BJ (cell line): ENCODE results near the gene OR10H2. TPM values are rescaled to one million over a fixed set of nuclear protein-coding genes. Genes with fewer than 3 reads are reported as not detected.
"Not testable (repeated sequence)": the region's sequence is repeated elsewhere in the genome, so short reads cannot be mapped to it uniquely, and the experiment has no call there.

Source experiments
- CTCF ChIA-PET: fragments of 350-600 bp; formaldehyde crosslinking; extraction: SDS; loops from one replicate; lab custom pipeline; 2021; ENCODE audit warnings: antibody characterized with exemption, inconsistent platforms; lab: Yijun Ruan, JAX
- POLR2A ChIA-PET: fragments of 300-600 bp; sonication (Branson Sonifier 250); formaldehyde crosslinking; extraction: SDS; loops from one replicate; lab custom pipeline; 2021; ENCODE audit warnings: antibody characterized with exemption; lab: Charles Lee
- DNase-seq: peaks from one replicate; pipeline ENCODE4 v3.0.0-alpha.2; 2011; ENCODE audit warnings: low read depth
- H3K27me3 ChIP-seq: 2 replicates; pipeline ENCODE4 v1.6.0; 2011; ENCODE audit warnings: low read length; ENCODE audit not compliant: control insufficient read depth, insufficient read depth
- H3K36me3 ChIP-seq: 2 replicates; pipeline ENCODE4 v1.5.1; 2011; ENCODE audit warnings: low read length; ENCODE audit not compliant: control insufficient read depth, insufficient read depth
- H3K4me3 ChIP-seq: 2 replicates; pipeline ENCODE4 v1.5.1; 2011; ENCODE audit warnings: low read depth, mild to moderate bottlenecking, control low read depth, low read length
- polyA plus RNA-seq: library from polyadenylated mRNA; depleted of rRNA; stranded (reverse); fragments of >200 nt; gene quantifications from 2 replicates; pipeline ENCODE4 v1.2.3, GENCODE V29; 2011
- TF ChIP-seq, protein P1 (sequence below): IDR thresholded peaks from 2 replicates; pipeline ENCODE4 v1.5.1; 2011; ENCODE audit warnings: low read depth, mild to moderate bottlenecking, control low read depth, inconsistent platforms, low read length, moderate library complexity; ENCODE audit not compliant: insufficient read depth

The OR10H2 gene
- polyA plus RNA-seq, 1 experiment, result not detected

DNA sequence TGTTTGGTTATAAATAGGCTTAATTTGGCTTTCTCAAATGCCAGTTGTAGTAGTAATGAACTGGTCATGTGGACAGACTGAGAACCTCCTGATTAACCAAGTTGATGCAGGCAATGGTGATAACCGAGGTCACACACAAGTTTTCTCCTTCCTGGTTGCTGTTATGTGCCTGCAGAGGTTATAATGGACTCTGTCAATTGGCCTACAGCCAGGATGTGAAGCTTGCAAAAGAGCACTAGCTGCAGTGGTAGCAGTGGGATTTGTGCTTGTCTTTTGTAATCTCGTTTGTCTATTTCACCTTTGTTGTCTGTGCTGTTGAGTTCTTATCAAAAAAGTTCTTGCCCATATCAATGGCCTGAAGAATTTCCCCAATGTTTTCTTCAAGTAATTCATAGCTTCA, 30.6 kb downstream of the OR10H2 start:
- TF ChIP-seq, protein P1, sequence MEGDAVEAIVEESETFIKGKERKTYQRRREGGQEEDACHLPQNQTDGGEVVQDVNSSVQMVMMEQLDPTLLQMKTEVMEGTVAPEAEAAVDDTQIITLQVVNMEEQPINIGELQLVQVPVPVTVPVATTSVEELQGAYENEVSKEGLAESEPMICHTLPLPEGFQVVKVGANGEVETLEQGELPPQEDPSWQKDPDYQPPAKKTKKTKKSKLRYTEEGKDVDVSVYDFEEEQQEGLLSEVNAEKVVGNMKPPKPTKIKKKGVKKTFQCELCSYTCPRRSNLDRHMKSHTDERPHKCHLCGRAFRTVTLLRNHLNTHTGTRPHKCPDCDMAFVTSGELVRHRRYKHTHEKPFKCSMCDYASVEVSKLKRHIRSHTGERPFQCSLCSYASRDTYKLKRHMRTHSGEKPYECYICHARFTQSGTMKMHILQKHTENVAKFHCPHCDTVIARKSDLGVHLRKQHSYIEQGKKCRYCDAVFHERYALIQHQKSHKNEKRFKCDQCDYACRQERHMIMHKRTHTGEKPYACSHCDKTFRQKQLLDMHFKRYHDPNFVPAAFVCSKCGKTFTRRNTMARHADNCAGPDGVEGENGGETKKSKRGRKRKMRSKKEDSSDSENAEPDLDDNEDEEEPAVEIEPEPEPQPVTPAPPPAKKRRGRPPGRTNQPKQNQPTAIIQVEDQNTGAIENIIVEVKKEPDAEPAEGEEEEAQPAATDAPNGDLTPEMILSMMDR, result no peak
- no peak for DNase-seq
- H3K27me3 ChIP-seq, result no peaks in the 10 kb centered on the region
- ChIA-PET CTCF (no interaction called here), POLR2A (no interaction called here)
- no peak overlapping the region for H3K4me3 ChIP-seq
- no peaks in the 10 kb centered on the region for H3K36me3 ChIP-seq

DNA sequence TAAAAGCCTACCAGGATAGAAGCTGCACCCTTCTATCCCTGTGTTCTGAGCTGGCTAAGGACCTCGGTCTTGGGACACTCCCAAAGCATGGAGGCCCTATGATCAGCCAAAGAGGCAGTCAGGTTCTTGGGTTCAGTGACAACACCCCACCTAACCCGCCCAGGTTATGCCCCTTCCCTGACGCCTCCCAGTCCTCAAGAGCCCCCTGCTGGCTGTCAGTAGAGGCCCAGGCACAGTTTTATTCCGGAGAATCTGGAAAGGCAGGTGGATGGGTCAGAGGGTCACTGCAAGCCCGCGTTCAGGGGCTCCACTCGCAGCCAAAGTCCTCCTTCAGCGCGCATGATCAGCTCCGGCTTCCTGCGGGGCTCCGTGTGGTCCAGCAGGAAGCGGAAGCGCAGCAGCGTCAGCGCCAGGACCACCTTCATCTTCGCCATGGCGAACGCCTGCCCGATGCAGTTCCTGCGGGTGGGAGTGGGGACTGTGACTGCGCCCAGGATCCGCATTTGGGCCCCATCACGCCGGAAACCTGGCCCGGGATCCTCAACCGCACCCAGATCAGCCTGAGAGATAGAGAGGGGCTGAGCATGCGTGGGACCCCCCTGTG, 32.2 kb downstream of the OR10H2 start:
- TF ChIP-seq, protein P1, result no peak
- Histone ChIP-seq H3K4me3 (no peak overlapping the region), H3K36me3 (no peaks in the 10 kb centered on the region), H3K27me3 (no peaks in the 10 kb centered on the region)
- ChIA-PET CTCF (no interaction called here), POLR2A (no interaction called here)
- DNase-seq, result no peak

DNA sequence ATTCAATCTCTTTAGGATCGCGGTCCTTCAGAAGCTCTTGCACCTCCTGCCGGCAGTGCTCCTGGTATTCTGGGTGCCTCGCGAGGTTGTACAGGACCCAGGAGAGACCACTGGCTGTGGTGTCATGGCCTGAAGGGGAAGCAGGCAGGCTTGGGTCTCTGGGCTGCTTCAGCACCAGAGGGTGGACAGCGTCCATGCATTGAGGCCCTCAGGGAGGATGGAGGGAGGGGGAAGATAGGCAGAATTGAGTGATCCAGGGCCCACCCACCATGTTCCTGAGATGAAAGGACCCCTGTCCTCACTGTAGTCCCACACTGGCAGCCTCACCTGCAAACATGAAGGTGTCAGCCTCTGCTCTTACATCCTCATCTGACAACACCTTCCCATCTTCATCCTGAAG, 41.8 kb downstream of the OR10H2 start:
- ChIA-PET POLR2A (no interaction called here), CTCF (no interaction called here)
- Histone ChIP-seq H3K27me3 (no peaks in the 10 kb centered on the region), H3K36me3 (no peaks in the 10 kb centered on the region), H3K4me3 (no peak overlapping the region)
- DNase-seq, result no peak
- TF ChIP-seq, protein P1, result no peak

DNA sequence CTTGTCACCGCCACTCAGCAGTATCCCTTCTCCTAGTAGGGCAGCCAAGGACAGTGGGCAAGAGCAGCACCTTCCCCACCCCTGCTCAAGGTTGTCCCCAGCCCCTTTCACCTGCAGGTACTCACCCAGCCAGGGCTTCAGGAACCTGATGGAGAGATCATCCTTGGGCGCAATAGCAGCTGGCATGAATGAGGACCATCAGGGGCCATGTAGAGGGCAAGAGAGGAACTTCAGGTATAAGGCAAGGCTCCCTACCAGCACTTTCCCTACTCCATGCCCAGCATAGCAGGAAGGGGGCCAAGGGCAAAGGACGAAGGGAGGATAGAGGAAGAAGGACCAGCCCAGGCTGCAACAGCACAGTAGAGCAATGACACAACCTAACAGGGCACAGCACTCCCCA, 46.3 kb downstream of the OR10H2 start:
- DNase-seq, POLR2A ChIA-PET, H3K36me3 ChIP-seq, H3K27me3 ChIP-seq, CTCF ChIA-PET, H3K4me3 ChIP-seq: not testable (repeated sequence)

DNA sequence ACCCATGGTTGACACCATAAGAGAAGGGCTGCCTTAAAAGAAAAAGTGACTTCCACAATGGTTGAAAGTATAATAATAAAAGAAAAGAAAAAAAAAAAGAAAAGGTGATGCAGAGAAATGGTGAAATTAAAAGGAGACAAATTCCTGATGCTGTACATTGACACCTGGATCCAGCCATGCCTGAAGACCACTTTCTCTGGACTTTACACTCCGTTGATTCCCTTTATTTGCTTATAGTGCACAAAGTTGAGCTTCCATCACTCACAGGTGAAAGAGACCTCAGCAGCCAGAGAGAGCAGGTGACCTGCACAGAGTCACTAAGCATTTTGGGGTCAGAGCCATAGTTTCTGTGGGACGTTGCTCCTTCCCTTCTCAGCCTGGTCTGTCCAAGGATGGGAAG, 47.4 kb downstream of the OR10H2 start:
- TF ChIP-seq, protein P1, result no peak
- POLR2A ChIA-PET, result no interaction called here
- Histone ChIP-seq H3K27me3 (no peaks in the 10 kb centered on the region), H3K36me3 (no peaks in the 10 kb centered on the region), H3K4me3 (no peak overlapping the region)
- CTCF ChIA-PET, result no interaction called here
- no peak for DNase-seq

DNA sequence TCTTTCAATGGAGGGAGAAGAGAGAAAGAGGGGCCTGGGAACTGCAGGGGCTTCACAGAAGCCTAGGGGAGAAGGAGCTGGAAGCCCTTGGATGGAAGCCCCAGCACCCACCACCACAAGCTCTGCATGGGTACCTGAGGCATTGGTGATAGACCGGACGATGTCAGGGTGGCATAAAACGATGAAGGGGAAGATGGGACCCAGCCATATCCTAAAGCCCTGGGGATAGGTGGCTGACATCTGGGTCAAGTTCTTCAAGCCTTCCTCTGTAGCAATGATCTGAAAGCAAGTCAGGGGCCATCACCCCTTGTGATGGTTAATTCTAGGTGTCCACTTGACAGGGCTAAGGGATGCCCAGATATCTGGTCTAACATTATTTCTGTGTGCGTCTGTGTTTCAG, 48.4 kb downstream of the OR10H2 start:
- no peaks in the 10 kb centered on the region for H3K27me3 ChIP-seq
- TF ChIP-seq, protein P1, result no peak
- POLR2A ChIA-PET, result no interaction called here
- no peak for DNase-seq
- H3K4me3 ChIP-seq, result no peak overlapping the region
- H3K36me3 ChIP-seq, result no peaks in the 10 kb centered on the region
- CTCF ChIA-PET, result no interaction called here
